ENCODE results near the gene BRPF1. TPM values are rescaled to one million over a fixed set of nuclear protein-coding genes. Genes with fewer than 3 reads are reported as not detected.
"Not testable (repeated sequence)": the region's sequence is repeated elsewhere in the genome, so short reads cannot be mapped to it uniquely, and the experiment has no call there.

BRPF1 gene
- total RNA-seq, 1 experiment from 2014 or later = 24.7 TPM

DNA sequence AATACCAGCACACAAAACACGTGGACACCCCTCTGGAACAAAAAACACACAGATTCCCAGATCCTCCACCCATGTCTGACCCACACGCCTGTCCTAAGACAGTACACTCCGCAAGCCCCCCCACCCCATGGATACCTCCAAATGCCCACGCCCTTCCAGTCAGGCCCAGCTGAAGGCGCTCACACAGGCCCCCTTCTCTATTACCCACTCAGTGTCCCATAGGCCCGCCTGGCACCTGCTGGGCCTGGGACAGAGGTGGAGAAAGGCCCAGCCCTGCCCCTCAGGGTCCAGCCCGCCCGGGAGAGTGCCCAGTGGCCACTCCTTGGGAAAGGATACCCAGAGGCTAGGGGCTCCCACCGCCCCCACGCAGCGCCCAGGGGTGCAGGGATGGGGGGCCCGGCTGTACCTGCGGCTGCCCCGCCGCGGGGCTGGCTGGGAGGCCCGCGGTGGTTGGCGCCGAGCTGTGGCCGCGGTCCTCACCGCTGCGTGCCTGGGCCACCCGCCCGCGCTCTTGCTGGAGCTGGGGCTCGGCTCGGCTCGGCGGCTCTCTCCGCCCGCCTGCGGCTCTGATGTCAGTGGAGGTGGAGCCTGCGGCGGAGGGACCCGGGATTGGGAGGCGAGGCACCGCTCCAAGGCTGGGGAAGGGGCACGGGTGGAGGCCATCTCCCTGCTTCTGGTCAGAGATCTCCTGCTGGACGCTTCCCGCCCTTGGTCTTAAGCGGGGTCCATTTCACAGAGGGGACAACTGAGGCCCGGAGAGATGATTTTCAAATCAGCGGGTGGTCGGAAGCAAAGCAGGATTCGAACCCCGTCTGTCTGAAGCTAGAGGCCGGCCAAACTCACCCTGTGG is 38.1 kb downstream of the BRPF1 start, which contains the start of gene CAMK1:
TSS of gene CAMK1 (minus strand) at position 522 of the 850 bp plus-strand sequence. CDS start 2,198 bp downstream, outside the sequence.
- H3K27me3 Mint-ChIP-seq (ENCODE audit: insufficient read depth, unreplicated experiment) = no peaks in the 10 kb centered on the region
- peak within 1 kb of the TSS; percentile 61 for H3K4me3 Mint-ChIP-seq (ENCODE audit: unreplicated experiment)
- H3K9me3 ChIP-seq = no peaks in the 10 kb centered on the region
- CTCF ChIA-PET = no interaction called here
- no peaks in the 10 kb centered on the region for H3K27me3 ChIP-seq (replicated peaks; ENCODE audit: control insufficient read depth, insufficient read depth, low read length)
- peaks cover 11% of the 10 kb centered on the region for H3K36me3 Mint-ChIP-seq (ENCODE audit: insufficient read depth, unreplicated experiment)
- intact Hi-C loops (cut with micrococcal nuclease; ENCODE audit: unreplicated experiment) = loop anchor here (2.0 kb wide), 1 partner anchor 21 kb away; the partner anchor contains the start of gene OGG1
- TF ChIP-seq, protein P1, sequence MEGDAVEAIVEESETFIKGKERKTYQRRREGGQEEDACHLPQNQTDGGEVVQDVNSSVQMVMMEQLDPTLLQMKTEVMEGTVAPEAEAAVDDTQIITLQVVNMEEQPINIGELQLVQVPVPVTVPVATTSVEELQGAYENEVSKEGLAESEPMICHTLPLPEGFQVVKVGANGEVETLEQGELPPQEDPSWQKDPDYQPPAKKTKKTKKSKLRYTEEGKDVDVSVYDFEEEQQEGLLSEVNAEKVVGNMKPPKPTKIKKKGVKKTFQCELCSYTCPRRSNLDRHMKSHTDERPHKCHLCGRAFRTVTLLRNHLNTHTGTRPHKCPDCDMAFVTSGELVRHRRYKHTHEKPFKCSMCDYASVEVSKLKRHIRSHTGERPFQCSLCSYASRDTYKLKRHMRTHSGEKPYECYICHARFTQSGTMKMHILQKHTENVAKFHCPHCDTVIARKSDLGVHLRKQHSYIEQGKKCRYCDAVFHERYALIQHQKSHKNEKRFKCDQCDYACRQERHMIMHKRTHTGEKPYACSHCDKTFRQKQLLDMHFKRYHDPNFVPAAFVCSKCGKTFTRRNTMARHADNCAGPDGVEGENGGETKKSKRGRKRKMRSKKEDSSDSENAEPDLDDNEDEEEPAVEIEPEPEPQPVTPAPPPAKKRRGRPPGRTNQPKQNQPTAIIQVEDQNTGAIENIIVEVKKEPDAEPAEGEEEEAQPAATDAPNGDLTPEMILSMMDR (IDR thresholded peaks at IDR 0.05; ENCODE audit: insufficient read depth in 1 of 2, low read depth in 1 of 2, low read length in 1 of 2, severe bottlenecking in 1 of 2, unreplicated experiment in 1 of 2) = no peak
- no TSS peak for BruUV-seq (replicated peaks)
- H3K4me1 Mint-ChIP-seq (ENCODE audit: low read depth, unreplicated experiment) = peaks cover 7% of the 10 kb centered on the region
- H3K27ac Mint-ChIP-seq (ENCODE audit: unreplicated experiment) = peak within 1 kb of the TSS; percentile 0
- H3K4me1 ChIP-seq = peaks cover 8% of the 10 kb centered on the region
- POLR2A ChIA-PET = interaction anchor here (0.5 kb wide), 1 partner anchor 210 kb away, joined by 4 read pairs; no protein-coding TSS in a partner anchor
- H3K9me3 Mint-ChIP-seq (ENCODE audit: unreplicated experiment) = no peaks in the 10 kb centered on the region
- H3K4me3 ChIP-seq (ENCODE audit: low read depth, low read length) = peak within 1 kb of the TSS; percentile 62
- no peaks in the 10 kb centered on the region; the same call in 1 of the 2 replicates for H3K36me3 ChIP-seq (ENCODE audit: control insufficient read depth, insufficient read depth, low read length)
- DNase-seq = peak; percentile 69 to 77

DNA sequence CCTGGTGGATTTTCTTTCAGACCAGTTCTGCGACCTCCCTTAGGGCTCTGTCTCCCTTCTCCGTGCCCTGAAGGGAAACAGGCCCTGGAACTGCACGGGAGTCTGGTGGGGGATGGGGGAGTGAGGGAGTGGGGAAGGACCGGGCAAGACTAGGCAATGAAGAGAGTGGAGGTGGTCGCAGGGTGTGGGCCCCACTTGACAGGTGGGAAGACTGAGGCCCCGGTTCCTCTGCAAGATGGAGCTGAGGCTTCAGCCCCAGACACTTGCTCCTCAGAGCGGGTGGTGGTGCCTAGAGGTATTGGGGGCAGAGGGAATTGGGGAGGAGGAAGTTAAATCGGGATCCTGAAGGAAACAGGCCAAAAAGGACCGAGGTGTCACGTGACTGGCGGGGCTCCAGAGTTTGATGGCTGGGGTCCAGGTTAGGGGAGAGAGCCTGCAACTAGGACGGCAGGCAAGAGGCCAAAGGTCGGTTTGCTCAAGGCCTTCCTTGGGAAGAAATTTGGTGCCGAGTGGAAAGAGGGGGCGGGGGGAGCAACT is 38.8 kb downstream of the BRPF1 start:
- peak overlapping the region; percentile 61 for H3K4me3 Mint-ChIP-seq (ENCODE audit: unreplicated experiment)
- no peaks in the 10 kb centered on the region for H3K9me3 Mint-ChIP-seq (ENCODE audit: unreplicated experiment)
- H3K36me3 ChIP-seq (ENCODE audit: control insufficient read depth, insufficient read depth, low read length) = no peaks in the 10 kb centered on the region; the same call in 1 of the 2 replicates
- TF ChIP-seq, protein P1 (IDR thresholded peaks at IDR 0.05; ENCODE audit: insufficient read depth in 1 of 2, low read depth in 1 of 2, low read length in 1 of 2, severe bottlenecking in 1 of 2, unreplicated experiment in 1 of 2) = no peak
- H3K9me3 ChIP-seq = no peaks in the 10 kb centered on the region
- H3K27ac Mint-ChIP-seq (ENCODE audit: unreplicated experiment) = no peak overlapping the region
- H3K4me1 ChIP-seq = peaks cover 8% of the 10 kb centered on the region
- CTCF ChIA-PET = no interaction called here
- TSS peak; percentile 20 for BruUV-seq (replicated peaks)
- H3K27me3 Mint-ChIP-seq (ENCODE audit: insufficient read depth, unreplicated experiment) = no peaks in the 10 kb centered on the region
- no peaks in the 10 kb centered on the region for H3K27me3 ChIP-seq (replicated peaks; ENCODE audit: control insufficient read depth, insufficient read depth, low read length)
- DNase-seq = peak; percentile 41 to 51
- H3K4me1 Mint-ChIP-seq (ENCODE audit: low read depth, unreplicated experiment) = peaks cover 7% of the 10 kb centered on the region
- peak overlapping the region; percentile 62 for H3K4me3 ChIP-seq (ENCODE audit: low read depth, low read length)
- intact Hi-C loops (cut with micrococcal nuclease; ENCODE audit: unreplicated experiment) = loop anchor here (2.0 kb wide), 1 partner anchor 22 kb away; the partner anchor contains the start of gene OGG1
- peaks cover 6% of the 10 kb centered on the region for H3K36me3 Mint-ChIP-seq (ENCODE audit: insufficient read depth, unreplicated experiment)
- POLR2A ChIA-PET = no interaction called here

DNA sequence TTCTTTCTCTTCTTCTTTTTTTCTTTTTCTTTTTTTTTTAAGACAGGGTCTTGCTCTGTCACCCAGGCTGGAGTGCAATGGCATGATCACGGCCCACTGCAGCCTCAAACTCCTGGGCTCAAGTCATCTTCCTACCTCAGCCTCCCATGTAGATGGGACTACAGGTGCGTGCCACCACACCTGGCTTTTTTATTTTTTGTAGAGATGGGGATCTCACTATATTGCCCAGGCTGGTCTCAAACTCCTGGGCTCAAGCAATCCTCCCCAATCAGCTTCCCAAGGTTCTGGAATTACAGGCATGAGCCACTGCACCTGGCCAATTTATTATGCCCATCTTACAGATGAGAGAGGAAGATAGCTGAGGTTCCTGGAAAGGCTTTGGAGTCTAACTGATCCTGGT is 39.5 kb downstream of the BRPF1 start:
- H3K4me1 ChIP-seq; H3K4me1 Mint-ChIP-seq (ENCODE audit: low read depth, unreplicated experiment); DNase-seq; BruUV-seq (replicated peaks); H3K27me3 ChIP-seq (replicated peaks; ENCODE audit: control insufficient read depth, insufficient read depth, low read length); POLR2A ChIA-PET; CTCF ChIA-PET; H3K9me3 Mint-ChIP-seq (ENCODE audit: unreplicated experiment); H3K4me3 ChIP-seq (ENCODE audit: low read depth, low read length); H3K27me3 Mint-ChIP-seq (ENCODE audit: insufficient read depth, unreplicated experiment); H3K36me3 ChIP-seq (ENCODE audit: control insufficient read depth, insufficient read depth, low read length); H3K27ac Mint-ChIP-seq (ENCODE audit: unreplicated experiment); H3K36me3 Mint-ChIP-seq (ENCODE audit: insufficient read depth, unreplicated experiment); H3K9me3 ChIP-seq: not testable (repeated sequence)
- intact Hi-C loops (cut with micrococcal nuclease; ENCODE audit: unreplicated experiment) = loop anchor here (2.0 kb wide), 1 partner anchor 22 kb away; the partner anchor contains the start of gene OGG1
- H3K4me3 Mint-ChIP-seq (ENCODE audit: unreplicated experiment) = peak overlapping the region; percentile 61

Data from Caco-2 (cell line).